Measurements from ENCODE around the gene MED13L.

DNA sequence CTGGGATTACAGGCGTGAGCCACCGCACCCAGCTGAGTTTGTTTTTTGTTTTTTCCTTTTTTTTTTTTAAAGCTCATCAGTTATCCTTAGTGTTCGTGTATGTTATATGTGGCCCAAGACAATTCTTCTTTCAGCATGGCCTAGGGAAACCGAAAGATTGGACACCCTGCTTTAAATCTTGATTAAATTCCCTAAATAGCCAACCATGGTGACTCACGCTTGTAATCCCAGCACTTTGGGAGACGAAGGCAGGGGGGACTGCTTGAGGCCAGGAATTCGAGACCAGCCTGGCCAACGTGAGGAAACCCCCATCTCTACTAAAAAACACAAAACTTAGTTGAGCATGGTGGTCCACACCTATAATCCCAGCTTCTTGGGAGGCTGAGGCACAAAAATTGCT, 131.1 kb downstream of the MED13L start:
- TF ChIP-seq, protein P1, sequence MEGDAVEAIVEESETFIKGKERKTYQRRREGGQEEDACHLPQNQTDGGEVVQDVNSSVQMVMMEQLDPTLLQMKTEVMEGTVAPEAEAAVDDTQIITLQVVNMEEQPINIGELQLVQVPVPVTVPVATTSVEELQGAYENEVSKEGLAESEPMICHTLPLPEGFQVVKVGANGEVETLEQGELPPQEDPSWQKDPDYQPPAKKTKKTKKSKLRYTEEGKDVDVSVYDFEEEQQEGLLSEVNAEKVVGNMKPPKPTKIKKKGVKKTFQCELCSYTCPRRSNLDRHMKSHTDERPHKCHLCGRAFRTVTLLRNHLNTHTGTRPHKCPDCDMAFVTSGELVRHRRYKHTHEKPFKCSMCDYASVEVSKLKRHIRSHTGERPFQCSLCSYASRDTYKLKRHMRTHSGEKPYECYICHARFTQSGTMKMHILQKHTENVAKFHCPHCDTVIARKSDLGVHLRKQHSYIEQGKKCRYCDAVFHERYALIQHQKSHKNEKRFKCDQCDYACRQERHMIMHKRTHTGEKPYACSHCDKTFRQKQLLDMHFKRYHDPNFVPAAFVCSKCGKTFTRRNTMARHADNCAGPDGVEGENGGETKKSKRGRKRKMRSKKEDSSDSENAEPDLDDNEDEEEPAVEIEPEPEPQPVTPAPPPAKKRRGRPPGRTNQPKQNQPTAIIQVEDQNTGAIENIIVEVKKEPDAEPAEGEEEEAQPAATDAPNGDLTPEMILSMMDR (IDR thresholded peaks at IDR 0.05), result no peak
- TF ChIP-seq POLR2A (IDR thresholded peaks at IDR 0.05), result no peak
